SK-N-SH (cell line): ENCODE measurements around the gene PACSIN2. TPM values are rescaled to one million over a fixed set of nuclear protein-coding genes. Genes with fewer than 3 reads are reported as not detected.

ENCODE experiments used
- CHD2 ChIP-seq: fragments of 150-350 bp; IDR thresholded peaks from 2 replicates; pipeline ENCODE4 v1.6.1; 2018; ENCODE audit warnings: low read length; ENCODE audit not compliant: partially characterized antibody
- ELF1 ChIP-seq: IDR thresholded peaks from 2 replicates; pipeline ENCODE4 v1.4.0; 2012
- EP300 ChIP-seq, 2 experiments: IDR thresholded peaks; 2 replicates each; pipeline versions ENCODE4 v1.4.0 to v1.6.1; 2012; ENCODE audit warnings: borderline replicate concordance in 1 of 2, low read depth in 1 of 2, low read length in 1 of 2
- EZH2phosphoT487 ChIP-seq: fragments of 200-600 bp; sonication (generic); IDR thresholded peaks from 2 replicates; pipeline ENCODE4 v1.6.1; 2017; ENCODE audit warnings: low read depth, mixed run types, mild to moderate bottlenecking, antibody characterized with exemption, moderate library complexity, borderline replicate concordance
- FOSL2 ChIP-seq: IDR thresholded peaks from 2 replicates; pipeline ENCODE4 v1.4.0; 2012; ENCODE audit warnings: low read depth, mild to moderate bottlenecking, moderate library complexity, borderline replicate concordance
- GATA2 ChIP-seq: sonication (generic); formaldehyde crosslinking; IDR thresholded peaks from 2 replicates; pipeline ENCODE4 v1.5.0; 2020; ENCODE audit warnings: mild to moderate bottlenecking, missing genetic modification reagents
- NFIC ChIP-seq: IDR thresholded peaks from 2 replicates; pipeline ENCODE4 v1.4.0; 2012; ENCODE audit warnings: borderline replicate concordance
- SIN3A ChIP-seq: IDR thresholded peaks from 2 replicates; pipeline ENCODE4 v1.6.1; 2012; ENCODE audit warnings: low read depth, mild to moderate bottlenecking, low read length, moderate library complexity, borderline replicate concordance
- SMC3 ChIP-seq: IDR thresholded peaks from 2 replicates; pipeline ENCODE4 v1.6.1; 2012; ENCODE audit warnings: low read depth, low read length, improper control_type of control experiment
- TAF1 ChIP-seq: IDR thresholded peaks from 2 replicates; pipeline ENCODE4 v1.6.1; 2012; ENCODE audit warnings: low read depth, mild to moderate bottlenecking, low read length, moderate library complexity, borderline replicate concordance
- TCF12 ChIP-seq: IDR thresholded peaks from 2 replicates; pipeline ENCODE4 v1.4.0; 2012
- YY1 ChIP-seq: IDR thresholded peaks from 2 replicates; pipeline ENCODE4 v1.4.0; 2012; ENCODE audit warnings: low read depth, mild to moderate bottlenecking
- polyA plus RNA-seq, 3 experiments: library from polyadenylated mRNA; depleted of rRNA; stranded (reverse); fragments of >200 nt; gene quantifications; 2 replicates each; pipeline ENCODE4 v1.2.3, GENCODE V29; 2012
- TF ChIP-seq, protein P1 (sequence below): IDR thresholded peaks from 2 replicates; pipeline ENCODE4 v1.4.0; 2012; ENCODE audit warnings: low read depth, borderline replicate concordance
- TF ChIP-seq, protein P2 (sequence below): IDR thresholded peaks from 2 replicates; pipeline ENCODE4 v1.6.1; 2012; ENCODE audit warnings: mild to moderate bottlenecking, low read depth, low read length, moderate library complexity

Gene PACSIN2
- polyA plus RNA-seq, 1 of the 3 experiments (the other 2 are of a cell fraction), result 60.5 TPM

DNA sequence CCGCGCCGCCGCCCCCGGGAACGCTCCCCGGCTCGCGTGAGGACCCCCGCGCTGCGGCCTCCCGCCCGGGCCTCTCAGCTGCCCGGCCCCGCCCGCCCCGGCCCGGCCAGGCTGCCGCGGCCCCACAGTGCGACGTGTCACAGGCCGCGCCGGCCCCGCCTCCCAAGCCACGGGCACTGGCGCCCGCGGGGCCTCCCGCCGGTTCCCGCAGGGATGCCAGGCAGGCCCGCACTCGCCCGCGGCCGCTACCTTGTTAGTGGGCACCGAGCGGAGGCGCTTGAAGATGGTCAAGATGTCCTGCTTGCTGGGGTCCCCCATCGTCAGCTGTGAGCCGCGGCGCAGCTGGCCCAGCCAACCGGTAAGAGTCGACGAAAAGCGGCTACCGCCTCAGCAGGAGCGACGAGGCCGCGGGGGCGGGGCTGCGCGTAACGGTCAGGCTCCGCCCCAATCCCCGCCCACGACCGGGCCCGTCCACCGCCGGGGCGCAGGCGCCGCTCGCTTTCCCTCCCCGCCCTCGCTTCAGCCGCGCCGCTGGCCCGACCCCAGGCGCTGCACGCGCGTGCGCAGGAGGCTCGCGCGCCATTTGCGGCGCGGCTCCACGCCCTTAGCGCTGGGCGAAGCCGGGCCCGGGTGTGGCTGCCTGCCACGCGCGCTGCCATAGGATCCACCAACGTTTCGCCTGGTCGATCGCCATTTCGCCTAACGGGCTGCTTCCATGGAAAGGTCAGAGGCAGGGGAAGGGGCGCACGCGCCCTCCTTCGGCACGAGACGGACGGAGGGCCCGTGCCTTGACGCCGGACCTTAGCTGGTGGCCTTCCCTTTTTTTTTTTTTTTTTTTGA lies 157.9 kb downstream of the PACSIN2 start, which contains the start of gene ARFGAP3 (continued):
- TF ChIP-seq, protein P1, sequence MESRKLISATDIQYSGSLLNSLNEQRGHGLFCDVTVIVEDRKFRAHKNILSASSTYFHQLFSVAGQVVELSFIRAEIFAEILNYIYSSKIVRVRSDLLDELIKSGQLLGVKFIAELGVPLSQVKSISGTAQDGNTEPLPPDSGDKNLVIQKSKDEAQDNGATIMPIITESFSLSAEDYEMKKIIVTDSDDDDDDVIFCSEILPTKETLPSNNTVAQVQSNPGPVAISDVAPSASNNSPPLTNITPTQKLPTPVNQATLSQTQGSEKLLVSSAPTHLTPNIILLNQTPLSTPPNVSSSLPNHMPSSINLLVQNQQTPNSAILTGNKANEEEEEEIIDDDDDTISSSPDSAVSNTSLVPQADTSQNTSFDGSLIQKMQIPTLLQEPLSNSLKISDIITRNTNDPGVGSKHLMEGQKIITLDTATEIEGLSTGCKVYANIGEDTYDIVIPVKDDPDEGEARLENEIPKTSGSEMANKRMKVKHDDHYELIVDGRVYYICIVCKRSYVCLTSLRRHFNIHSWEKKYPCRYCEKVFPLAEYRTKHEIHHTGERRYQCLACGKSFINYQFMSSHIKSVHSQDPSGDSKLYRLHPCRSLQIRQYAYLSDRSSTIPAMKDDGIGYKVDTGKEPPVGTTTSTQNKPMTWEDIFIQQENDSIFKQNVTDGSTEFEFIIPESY, result no peak
- TF ChIP-seq TCF12 (no peak), SMC3 (no peak), FOSL2 (no peak), EZH2phosphoT487 (no peak), YY1 (no peak), NFIC (no peak), ELF1 (no peak), EP300 (IDR thresholded peaks at IDR 0.05; ENCODE audit: borderline replicate concordance in 1 of 2, low read depth in 1 of 2, low read length in 1 of 2) (no peak), SIN3A (no peak), CHD2 (no peak), TAF1 (peak; percentile 24; the same call in 1 of the 2 replicates), GATA2 (CRISPR knock-in tag) (no peak)
- TF ChIP-seq, protein P2, sequence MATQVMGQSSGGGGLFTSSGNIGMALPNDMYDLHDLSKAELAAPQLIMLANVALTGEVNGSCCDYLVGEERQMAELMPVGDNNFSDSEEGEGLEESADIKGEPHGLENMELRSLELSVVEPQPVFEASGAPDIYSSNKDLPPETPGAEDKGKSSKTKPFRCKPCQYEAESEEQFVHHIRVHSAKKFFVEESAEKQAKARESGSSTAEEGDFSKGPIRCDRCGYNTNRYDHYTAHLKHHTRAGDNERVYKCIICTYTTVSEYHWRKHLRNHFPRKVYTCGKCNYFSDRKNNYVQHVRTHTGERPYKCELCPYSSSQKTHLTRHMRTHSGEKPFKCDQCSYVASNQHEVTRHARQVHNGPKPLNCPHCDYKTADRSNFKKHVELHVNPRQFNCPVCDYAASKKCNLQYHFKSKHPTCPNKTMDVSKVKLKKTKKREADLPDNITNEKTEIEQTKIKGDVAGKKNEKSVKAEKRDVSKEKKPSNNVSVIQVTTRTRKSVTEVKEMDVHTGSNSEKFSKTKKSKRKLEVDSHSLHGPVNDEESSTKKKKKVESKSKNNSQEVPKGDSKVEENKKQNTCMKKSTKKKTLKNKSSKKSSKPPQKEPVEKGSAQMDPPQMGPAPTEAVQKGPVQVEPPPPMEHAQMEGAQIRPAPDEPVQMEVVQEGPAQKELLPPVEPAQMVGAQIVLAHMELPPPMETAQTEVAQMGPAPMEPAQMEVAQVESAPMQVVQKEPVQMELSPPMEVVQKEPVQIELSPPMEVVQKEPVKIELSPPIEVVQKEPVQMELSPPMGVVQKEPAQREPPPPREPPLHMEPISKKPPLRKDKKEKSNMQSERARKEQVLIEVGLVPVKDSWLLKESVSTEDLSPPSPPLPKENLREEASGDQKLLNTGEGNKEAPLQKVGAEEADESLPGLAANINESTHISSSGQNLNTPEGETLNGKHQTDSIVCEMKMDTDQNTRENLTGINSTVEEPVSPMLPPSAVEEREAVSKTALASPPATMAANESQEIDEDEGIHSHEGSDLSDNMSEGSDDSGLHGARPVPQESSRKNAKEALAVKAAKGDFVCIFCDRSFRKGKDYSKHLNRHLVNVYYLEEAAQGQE, result no peak
